GM19467 (cell line): ENCODE results near the gene SLC44A4.

Source experiments
- ATAC-seq: cut with Tn5 transposase; IDR thresholded peaks from one replicate; pipeline ENCODE4 v1.9.1; 2021; ENCODE audit warnings: mild to moderate bottlenecking, moderate library complexity; ENCODE audit not compliant: unreplicated experiment

Gene SLC44A4

GRCh38 chr6:31901415-31901952, 22.7 kb upstream of the SLC44A4 start:
- no peak for ATAC-seq

DNA sequence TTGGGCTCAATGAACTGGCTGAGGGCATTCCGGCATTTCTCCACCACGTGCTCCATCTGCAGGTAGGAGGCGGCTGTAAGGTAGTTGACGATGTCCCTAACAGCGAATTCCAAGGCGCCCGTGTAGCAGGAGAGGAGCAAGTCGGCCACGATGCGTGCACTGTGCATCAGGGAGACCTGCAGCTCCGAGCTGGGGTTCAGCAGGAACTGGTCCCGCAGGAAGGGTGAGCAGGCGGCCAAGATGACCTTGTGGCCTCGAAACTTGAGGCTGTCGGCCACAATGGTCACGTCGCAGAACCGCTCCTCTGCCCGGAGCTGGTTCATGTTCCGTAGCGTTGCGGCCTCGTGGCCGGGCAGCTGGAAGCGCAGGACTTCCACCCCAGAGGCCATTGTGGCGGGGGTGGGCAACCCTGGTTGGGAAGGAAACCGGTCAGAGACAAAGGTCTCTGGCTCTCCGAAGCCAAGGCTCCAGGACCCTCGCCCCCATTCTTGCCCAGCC, 22.2 kb upstream of the SLC44A4 start:
- no peak for ATAC-seq

- no peak for ATAC-seq
Observed at GRCh38 chr6:31899882-31900722, 21.3 kb upstream of the SLC44A4 start.

DNA sequence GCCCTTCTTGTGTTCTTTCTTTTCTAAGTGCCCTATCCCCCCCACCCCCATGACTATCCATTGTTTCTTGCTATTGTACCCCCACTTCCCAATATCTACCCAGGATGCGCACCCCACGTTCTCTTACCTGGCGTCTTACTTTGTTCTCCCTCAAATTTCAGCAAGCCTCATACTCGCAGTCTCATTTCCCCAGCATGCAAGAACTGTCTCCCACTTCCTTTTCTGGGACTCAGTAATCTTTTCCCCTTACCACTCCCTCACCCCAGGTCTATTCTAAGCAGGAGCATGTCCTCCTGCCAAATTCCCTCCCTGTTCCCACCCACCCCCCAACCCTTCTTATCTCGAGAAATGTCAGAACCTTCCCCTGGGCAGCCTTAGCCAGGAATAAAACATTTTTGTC, 20.4 kb upstream of the SLC44A4 start:
- no peak for ATAC-seq

DNA sequence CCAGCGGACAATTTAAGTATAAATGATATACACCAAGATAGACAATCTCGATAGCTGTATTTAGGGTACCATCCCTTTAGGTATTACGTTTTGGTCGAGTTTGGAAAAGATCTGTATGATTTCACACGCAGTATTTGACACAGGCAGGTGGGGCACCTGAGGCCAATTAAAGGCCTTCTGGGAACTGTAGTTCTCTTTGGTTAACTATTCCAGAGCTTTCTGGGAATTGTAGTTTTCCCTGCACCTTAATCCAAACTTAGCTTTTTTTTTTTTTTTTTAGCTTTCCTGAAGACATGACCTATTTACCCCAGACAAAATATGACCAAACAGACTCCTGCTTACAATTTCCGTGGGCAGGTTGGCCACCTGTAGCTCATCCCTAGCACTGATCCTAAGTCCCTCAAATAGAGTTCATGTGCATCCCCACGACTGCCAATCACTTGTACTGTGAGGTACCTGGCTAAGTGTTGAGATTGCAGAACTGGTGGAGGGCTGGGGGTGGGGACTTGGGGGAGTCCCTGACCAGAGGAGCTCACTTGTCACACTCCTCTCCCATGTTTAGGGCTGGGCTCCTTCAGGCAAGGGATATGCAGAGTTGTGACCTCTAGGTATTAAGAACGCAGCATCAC, 19.7 kb upstream of the SLC44A4 start:
- no peak for ATAC-seq

GRCh38 chr6:31897612-31898382, 19.0 kb upstream of the SLC44A4 start, which contains the start of gene EHMT2:
EHMT2 (minus strand) TSS chr6:31897698; CDS start chr6:31897677, 21 bp downstream.
- peak; percentile 44 for ATAC-seq

GRCh38 chr6:31896856-31897611, 18.2 kb upstream of the SLC44A4 start:
- no peak for ATAC-seq

- ATAC-seq = no peak
Observed at GRCh38 chr6:31896493-31896855, 17.7 kb upstream of the SLC44A4 start.

- no peak for ATAC-seq
Observed at GRCh38 chr6:31892821-31893220, 14.0 kb upstream of the SLC44A4 start.

- no peak for ATAC-seq
Observed at GRCh38 chr6:31889331-31889972, 10.7 kb upstream of the SLC44A4 start.

DNA sequence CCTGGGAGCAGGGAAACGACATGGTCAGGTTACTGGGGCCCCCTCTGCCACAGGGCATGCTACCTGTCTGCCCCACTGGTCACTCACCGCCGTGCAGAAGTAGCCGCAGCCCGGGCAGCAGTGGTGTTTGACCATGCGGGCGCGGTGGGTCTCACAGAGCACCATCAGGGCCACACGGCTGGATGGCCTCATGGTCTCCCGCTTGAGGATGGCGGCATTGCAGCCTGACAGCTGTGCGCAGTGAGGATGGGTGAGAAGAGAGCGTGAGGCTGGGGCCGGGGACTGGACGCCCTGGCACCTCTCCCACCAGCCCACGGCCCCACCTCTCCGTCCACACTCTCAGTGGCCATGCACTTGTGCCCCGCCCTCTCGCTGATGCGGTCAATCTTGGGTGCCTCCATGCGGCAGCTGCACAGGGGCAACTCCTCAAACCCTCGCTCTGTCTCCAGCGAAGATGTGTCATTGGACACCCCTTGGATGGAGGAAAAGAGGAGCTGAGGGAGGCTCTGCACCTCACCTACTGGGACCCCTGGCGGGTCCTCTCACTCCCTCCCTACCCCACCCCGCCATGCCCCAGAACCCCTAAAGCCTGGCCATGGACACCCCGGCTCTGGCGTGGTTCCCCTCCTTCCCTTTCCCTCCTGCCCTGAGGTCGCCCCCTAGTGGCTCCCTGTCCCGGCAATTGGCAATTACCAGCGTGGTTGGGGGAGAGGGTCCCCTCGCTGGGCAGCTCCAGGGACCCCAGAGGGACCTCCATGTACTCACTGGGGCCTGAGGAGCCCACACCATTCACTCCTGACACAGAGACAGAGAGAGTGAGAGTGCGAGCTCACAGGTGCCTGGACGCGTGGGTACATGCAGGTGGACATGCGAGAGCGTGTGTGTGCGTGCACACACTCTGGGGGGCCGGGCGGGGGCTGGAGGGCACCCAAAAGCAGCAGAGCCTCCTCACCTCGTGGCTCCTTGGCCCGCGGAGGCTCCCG, 9.8 kb upstream of the SLC44A4 start:
- ATAC-seq = no peak

- ATAC-seq = no peak
Observed at GRCh38 chr6:31887173-31888007, 8.6 kb upstream of the SLC44A4 start.

DNA sequence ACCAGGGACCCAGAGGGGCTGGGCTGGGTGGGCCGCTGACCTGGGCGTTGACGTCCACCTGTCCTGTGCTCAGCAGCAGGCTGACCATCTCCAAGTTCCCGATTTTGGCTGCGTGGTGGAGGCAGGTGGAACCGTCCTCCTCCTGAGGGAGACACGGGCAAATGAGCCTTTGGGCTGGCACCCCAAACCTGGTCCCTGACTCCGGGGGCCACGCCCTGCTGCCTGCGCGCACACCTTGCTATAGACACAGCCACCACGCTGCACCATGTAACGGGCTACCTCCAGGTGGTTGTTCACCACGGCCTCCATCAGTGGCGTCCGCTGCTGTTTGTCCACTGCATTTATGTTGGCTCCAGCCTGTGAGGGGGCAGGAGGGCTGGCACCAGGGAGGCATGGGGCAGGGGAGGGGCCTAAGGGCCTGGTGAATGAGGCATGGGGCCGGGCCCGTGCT, 7.8 kb upstream of the SLC44A4 start:
- no peak for ATAC-seq

GRCh38 chr6:31884528-31885035, 5.8 kb upstream of the SLC44A4 start:
- no peak for ATAC-seq

- no peak for ATAC-seq
Observed at GRCh38 chr6:31883676-31884075, 4.9 kb upstream of the SLC44A4 start.

DNA sequence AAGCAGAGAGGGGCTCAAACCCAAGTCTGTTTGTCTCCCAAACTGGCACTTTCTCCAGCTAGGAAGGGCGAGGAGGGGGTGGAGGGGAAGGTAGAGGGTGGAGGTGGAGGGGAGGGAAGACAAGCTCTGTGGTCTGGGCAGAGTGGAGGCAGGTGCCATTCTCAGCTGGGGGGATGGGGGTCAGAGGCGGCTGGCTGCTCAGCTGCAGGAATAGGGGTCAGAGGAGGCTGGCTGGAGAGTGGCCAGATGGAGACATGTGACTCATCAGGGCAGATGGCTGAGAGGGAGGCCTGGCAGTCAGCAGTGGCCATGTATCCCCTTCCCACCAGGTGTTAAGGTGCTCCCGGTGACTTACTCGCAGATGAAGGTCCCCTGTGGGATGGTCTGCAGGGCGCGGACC, 3.5 kb upstream of the SLC44A4 start:
- no peak for ATAC-seq

- ATAC-seq = no peak
Observed at GRCh38 chr6:31881136-31881859, 2.5 kb upstream of the SLC44A4 start.
